ENCODE data around the gene GRAMD2A.
A peak's percentile ranks its signal among the peaks of the same experiment; 100 is the strongest.

GRAMD2A gene

GRCh38 chr15:72128359-72128758, 69.2 kb downstream of the GRAMD2A start:
- DNase-seq: no peak

- no peak for DNase-seq
Observed at GRCh38 chr15:72127724-72128322, 69.8 kb downstream of the GRAMD2A start.

GRCh38 chr15:72124218-72124617, 73.4 kb downstream of the GRAMD2A start:
- no peak for DNase-seq

- DNase-seq: peak; percentile 99
Observed at GRCh38 chr15:72118017-72118978, 79.3 kb downstream of the GRAMD2A start, which contains the start of the genes MYO9A and SENP8. Gene MYO9A, minus strand, starts transcription at chr15:72118150. Its CDS starts 71,587 bp downstream, at chr15:72046563. Gene SENP8, plus strand, starts transcription at chr15:72118403. Its CDS starts 21,221 bp downstream, at chr15:72139624.

- DNase-seq: peak; percentile 32
Observed at GRCh38 chr15:72117486-72118016, 80.0 kb downstream of the GRAMD2A start.

- no peak for DNase-seq
Observed at GRCh38 chr15:72116731-72117485, 80.7 kb downstream of the GRAMD2A start.

GRCh38 chr15:72113347-72114031, 84.1 kb downstream of the GRAMD2A start:
- no peak for DNase-seq

GRCh38 chr15:72112805-72113204, 84.8 kb downstream of the GRAMD2A start:
- no peak for DNase-seq

- DNase-seq: no peak
Observed at GRCh38 chr15:72112116-72112515, 85.5 kb downstream of the GRAMD2A start.

GRCh38 chr15:72110355-72110754, 87.2 kb downstream of the GRAMD2A start:
- DNase-seq: no peak

Data from activated CD4-positive, alpha-beta T cell treated with anti-CD3 and anti-CD28 coated beads for 1 hour (primary cell).